ENCODE data around the gene SULT1B1.

SULT1B1 gene

GRCh38 chr4:69782651-69783310, 22.4 kb upstream of the SULT1B1 start:
- no peaks in the 10 kb centered on the region for H4K20me1 ChIP-seq (ENCODE audit: insufficient read depth, low read length)
- H3K9me2 ChIP-seq (replicated peaks; ENCODE audit: insufficient read depth, low read length): no peaks in the 10 kb centered on the region
- DNase-seq: no peak
- H3F3A ChIP-seq (ENCODE audit: insufficient read depth, low read length): no peaks in the 10 kb centered on the region
- H3K4me3 ChIP-seq (ENCODE audit: low read length): no peak overlapping the region
- TF ChIP-seq EZH2phosphoT487 (IDR thresholded peaks at IDR 0.05; ENCODE audit: low read length) (no peak), EZH2 (optimal IDR thresholded peaks at IDR 0.05; ENCODE audit: low read depth, low read length) (no peak)
- TF ChIP-seq, protein P1, sequence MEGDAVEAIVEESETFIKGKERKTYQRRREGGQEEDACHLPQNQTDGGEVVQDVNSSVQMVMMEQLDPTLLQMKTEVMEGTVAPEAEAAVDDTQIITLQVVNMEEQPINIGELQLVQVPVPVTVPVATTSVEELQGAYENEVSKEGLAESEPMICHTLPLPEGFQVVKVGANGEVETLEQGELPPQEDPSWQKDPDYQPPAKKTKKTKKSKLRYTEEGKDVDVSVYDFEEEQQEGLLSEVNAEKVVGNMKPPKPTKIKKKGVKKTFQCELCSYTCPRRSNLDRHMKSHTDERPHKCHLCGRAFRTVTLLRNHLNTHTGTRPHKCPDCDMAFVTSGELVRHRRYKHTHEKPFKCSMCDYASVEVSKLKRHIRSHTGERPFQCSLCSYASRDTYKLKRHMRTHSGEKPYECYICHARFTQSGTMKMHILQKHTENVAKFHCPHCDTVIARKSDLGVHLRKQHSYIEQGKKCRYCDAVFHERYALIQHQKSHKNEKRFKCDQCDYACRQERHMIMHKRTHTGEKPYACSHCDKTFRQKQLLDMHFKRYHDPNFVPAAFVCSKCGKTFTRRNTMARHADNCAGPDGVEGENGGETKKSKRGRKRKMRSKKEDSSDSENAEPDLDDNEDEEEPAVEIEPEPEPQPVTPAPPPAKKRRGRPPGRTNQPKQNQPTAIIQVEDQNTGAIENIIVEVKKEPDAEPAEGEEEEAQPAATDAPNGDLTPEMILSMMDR (IDR thresholded peaks at IDR 0.05; ENCODE audit: low read length): no peak
- no peak overlapping the region for H2AFZ ChIP-seq (ENCODE audit: low read length)
- H3K79me2 ChIP-seq (ENCODE audit: low read length): no peaks in the 10 kb centered on the region
- H3K4me1 ChIP-seq (ENCODE audit: low read length): no peaks in the 10 kb centered on the region
- no peak overlapping the region for H3K9ac ChIP-seq (ENCODE audit: low read length)
- H3K9me3 ChIP-seq (replicated peaks; ENCODE audit: insufficient read depth, low read length): no peaks in the 10 kb centered on the region
- no peak overlapping the region for H3K4me2 ChIP-seq (ENCODE audit: low read depth, low read length)
- H3K36me3 ChIP-seq (replicated peaks; ENCODE audit: insufficient read depth, low read length): no peaks in the 10 kb centered on the region
- H3K27me3 ChIP-seq (replicated peaks; ENCODE audit: insufficient read depth, low read length): no peaks in the 10 kb centered on the region
- no peak overlapping the region for H3K27ac ChIP-seq (ENCODE audit: low read length)

GRCh38 chr4:69781458-69782418, 21.3 kb upstream of the SULT1B1 start:
- Histone ChIP-seq H3F3A (ENCODE audit: insufficient read depth, low read length) (no peaks in the 10 kb centered on the region), H3K27ac (ENCODE audit: low read length) (no peak overlapping the region), H3K79me2 (ENCODE audit: low read length) (no peaks in the 10 kb centered on the region), H2AFZ (ENCODE audit: low read length) (no peak overlapping the region), H3K9me3 (replicated peaks; ENCODE audit: insufficient read depth, low read length) (no peaks in the 10 kb centered on the region), H3K9ac (ENCODE audit: low read length) (no peak overlapping the region), H3K4me1 (ENCODE audit: low read length) (no peaks in the 10 kb centered on the region), H3K36me3 (replicated peaks; ENCODE audit: insufficient read depth, low read length) (no peaks in the 10 kb centered on the region), H3K4me3 (ENCODE audit: low read length) (no peak overlapping the region), H4K20me1 (ENCODE audit: insufficient read depth, low read length) (no peaks in the 10 kb centered on the region), H3K27me3 (replicated peaks; ENCODE audit: insufficient read depth, low read length) (no peaks in the 10 kb centered on the region), H3K9me2 (replicated peaks; ENCODE audit: insufficient read depth, low read length) (no peaks in the 10 kb centered on the region), H3K4me2 (ENCODE audit: low read depth, low read length) (no peak overlapping the region)
- TF ChIP-seq, protein P1 (IDR thresholded peaks at IDR 0.05; ENCODE audit: low read length): no peak
- TF ChIP-seq EZH2phosphoT487 (IDR thresholded peaks at IDR 0.05; ENCODE audit: low read length): no peak
- no peak for TF ChIP-seq EZH2 (optimal IDR thresholded peaks at IDR 0.05; ENCODE audit: low read depth, low read length)
- DNase-seq: no peak

DNA sequence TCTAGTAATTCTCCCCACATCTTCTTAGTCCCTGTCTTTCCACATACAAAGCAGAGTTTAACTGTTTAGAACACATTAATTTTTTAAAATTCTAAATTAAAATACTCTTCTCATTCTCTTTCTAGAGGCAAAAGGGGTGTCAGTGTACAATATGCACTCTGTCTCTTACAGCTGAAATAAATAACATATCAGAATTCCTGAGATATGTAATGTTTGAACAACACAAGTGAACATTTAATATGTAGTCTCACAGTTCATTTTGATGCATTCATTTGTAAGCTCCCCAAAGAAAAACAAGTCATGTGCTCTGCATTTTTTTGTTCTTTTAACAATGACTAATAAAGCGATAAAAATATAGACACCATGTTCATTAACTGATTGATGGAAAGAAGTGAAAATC, 19.7 kb upstream of the SULT1B1 start:
- no peak overlapping the region for H3K27ac ChIP-seq (ENCODE audit: low read length)
- H3K4me1 ChIP-seq (ENCODE audit: low read length): no peaks in the 10 kb centered on the region
- no peaks in the 10 kb centered on the region for H4K20me1 ChIP-seq (ENCODE audit: insufficient read depth, low read length)
- no peaks in the 10 kb centered on the region for H3F3A ChIP-seq (ENCODE audit: insufficient read depth, low read length)
- TF ChIP-seq, protein P1 (IDR thresholded peaks at IDR 0.05; ENCODE audit: low read length): no peak
- TF ChIP-seq EZH2 (optimal IDR thresholded peaks at IDR 0.05; ENCODE audit: low read depth, low read length) (no peak), EZH2phosphoT487 (IDR thresholded peaks at IDR 0.05; ENCODE audit: low read length) (no peak)
- H3K27me3 ChIP-seq (replicated peaks; ENCODE audit: insufficient read depth, low read length): no peaks in the 10 kb centered on the region
- no peak overlapping the region for H3K9ac ChIP-seq (ENCODE audit: low read length)
- no peak overlapping the region for H2AFZ ChIP-seq (ENCODE audit: low read length)
- H3K36me3 ChIP-seq (replicated peaks; ENCODE audit: insufficient read depth, low read length): no peaks in the 10 kb centered on the region
- H3K4me3 ChIP-seq (ENCODE audit: low read length): no peak overlapping the region
- DNase-seq: no peak
- H3K9me3 ChIP-seq (replicated peaks; ENCODE audit: insufficient read depth, low read length): no peaks in the 10 kb centered on the region
- H3K79me2 ChIP-seq (ENCODE audit: low read length): no peaks in the 10 kb centered on the region
- H3K4me2 ChIP-seq (ENCODE audit: low read depth, low read length): no peak overlapping the region
- no peaks in the 10 kb centered on the region for H3K9me2 ChIP-seq (replicated peaks; ENCODE audit: insufficient read depth, low read length)
